ENCODE results near the gene ADAM12. TPM values are rescaled to one million over a fixed set of nuclear protein-coding genes. Genes with fewer than 3 reads are reported as not detected.
"Not testable (repeated sequence)": the region's sequence is repeated elsewhere in the genome, so short reads cannot be mapped to it uniquely, and the experiment has no call there.

ADAM12 gene
- total RNA-seq, 2 donors from 2014 or later: 0.14 to 1.9 TPM

DNA sequence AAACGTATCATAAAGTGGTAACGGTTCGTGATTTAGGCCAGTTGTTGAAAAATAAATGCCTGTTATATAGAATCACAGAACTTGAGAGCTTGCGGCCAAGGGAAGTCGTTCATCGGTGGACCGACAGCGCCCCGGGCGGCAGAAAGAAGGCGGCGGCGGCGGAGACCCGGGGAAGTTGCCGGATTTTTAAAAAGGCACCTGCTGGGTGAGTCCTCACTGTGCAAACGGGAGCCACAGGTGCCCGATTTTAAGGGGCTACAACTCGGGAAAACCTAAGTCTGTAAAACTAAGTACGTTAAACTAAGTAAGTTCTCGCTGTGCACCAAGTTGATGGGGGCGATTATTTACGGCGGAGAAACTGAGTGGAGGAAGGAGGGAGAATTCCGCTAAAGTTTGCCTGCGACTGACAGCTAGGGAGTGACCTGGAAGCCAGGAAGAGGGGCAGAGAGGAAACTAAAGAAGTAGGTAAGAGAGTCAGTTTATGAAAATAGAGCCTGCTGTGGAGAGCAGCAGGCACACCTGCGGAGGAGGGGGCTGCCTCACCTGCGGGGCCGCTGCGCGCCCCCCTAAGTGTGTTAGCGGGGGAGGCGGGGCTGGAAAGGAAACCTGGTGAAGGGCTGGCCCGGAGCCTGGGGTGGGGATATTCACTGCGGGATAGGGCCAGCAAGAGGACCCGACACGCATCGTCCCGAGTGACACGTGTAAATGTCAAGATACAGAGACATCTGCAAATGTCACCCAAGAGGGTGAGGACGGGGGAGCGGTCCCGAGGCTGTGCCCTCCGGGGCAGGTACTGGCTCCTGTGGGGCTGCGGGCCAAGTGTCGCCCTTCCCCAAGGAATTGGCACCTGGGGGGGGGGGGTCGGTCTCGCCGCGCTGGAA lies 996 bp downstream of the ADAM12 start:
- DNase-seq (ENCODE audit: low spot score): peak; percentile 58
- 1% methylated on average over 50 of the region's 50 CpGs for WGBS
- H3K4me1 ChIP-seq (replicated peaks): no peaks in the 10 kb centered on the region
- intact Hi-C loops (cut with DNase I): loop anchor here (5.0 kb wide), 1 partner anchor 405 kb away; no protein-coding TSS in a partner anchor
- no peak overlapping the region for H3K27ac ChIP-seq
- H3K36me3 ChIP-seq: no peaks in the 10 kb centered on the region
- H3K9me3 ChIP-seq: no peaks in the 10 kb centered on the region
- H3K4me3 ChIP-seq: peak overlapping the region; percentile 33 to 41
- H3K27me3 ChIP-seq (replicated peaks; ENCODE audit: insufficient read depth): no peaks in the 10 kb centered on the region
- TF ChIP-seq POLR2A (IDR thresholded peaks at IDR 0.05) (no peak), CTCF (IDR thresholded peaks at IDR 0.05) (peak; percentile 33 to 77 (median 64))

DNA sequence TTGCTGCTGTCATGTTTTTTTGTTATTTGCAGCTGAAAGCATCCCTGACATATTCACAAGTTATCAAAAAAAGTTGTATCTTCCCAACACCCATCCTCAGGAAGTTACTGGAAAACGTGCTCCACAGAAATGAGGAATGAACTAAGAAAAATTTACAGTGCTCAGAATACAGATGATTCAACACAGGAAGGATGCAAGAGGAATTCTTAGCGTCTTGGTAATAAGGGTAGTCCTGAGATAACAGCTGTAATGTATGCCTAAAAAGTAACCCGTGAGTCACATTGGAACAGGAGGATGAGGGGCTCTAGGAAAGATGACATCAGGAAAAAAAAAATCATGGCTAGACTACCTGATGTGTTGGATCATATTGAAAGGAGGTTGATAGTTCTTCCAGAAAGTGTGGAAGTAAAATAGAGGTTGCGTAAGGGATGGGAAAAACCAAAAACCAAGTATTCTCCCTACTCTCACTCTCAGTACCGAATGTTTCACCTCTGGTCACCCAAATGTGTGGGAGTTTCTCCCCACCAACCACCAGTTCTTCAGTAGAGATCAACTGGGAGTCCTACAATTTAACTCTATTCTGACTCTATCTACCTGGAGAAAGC lies 3.9 kb downstream of the ADAM12 start:
- no peaks in the 10 kb centered on the region for H3K4me1 ChIP-seq (replicated peaks)
- no peak overlapping the region for H3K4me3 ChIP-seq
- WGBS: 83% methylated on average over 5 of the region's 5 CpGs
- intact Hi-C loops (cut with DNase I): no loop called here
- no peak for DNase-seq (ENCODE audit: low spot score)
- no peak overlapping the region for H3K27ac ChIP-seq
- H3K27me3 ChIP-seq (replicated peaks; ENCODE audit: insufficient read depth): no peaks in the 10 kb centered on the region
- no peak for TF ChIP-seq CTCF (IDR thresholded peaks at IDR 0.05)
- TF ChIP-seq POLR2A (IDR thresholded peaks at IDR 0.05): no peak
- TF ChIP-seq POLR2AphosphoS5 (IDR thresholded peaks at IDR 0.05): no peak
- no peaks in the 10 kb centered on the region for H3K9me3 ChIP-seq
- no peaks in the 10 kb centered on the region for H3K36me3 ChIP-seq

- 60% methylated on average over 7 of the region's 7 CpGs for WGBS
- TF ChIP-seq POLR2A (IDR thresholded peaks at IDR 0.05): no peak
- TF ChIP-seq CTCF (IDR thresholded peaks at IDR 0.05): no peak
- no peak for TF ChIP-seq POLR2AphosphoS5 (IDR thresholded peaks at IDR 0.05)
- no peaks in the 10 kb centered on the region for H3K9me3 ChIP-seq
- no peak overlapping the region for H3K4me3 ChIP-seq
- H3K36me3 ChIP-seq: no peaks in the 10 kb centered on the region
- no peaks in the 10 kb centered on the region for H3K27me3 ChIP-seq (replicated peaks; ENCODE audit: insufficient read depth)
- intact Hi-C loops (cut with DNase I): no loop called here
- H3K4me1 ChIP-seq (replicated peaks): no peaks in the 10 kb centered on the region
- DNase-seq (ENCODE audit: low spot score): no peak
- no peak overlapping the region for H3K27ac ChIP-seq
Observed at GRCh38 chr10:126380352-126381076, 7.8 kb downstream of the ADAM12 start.

DNA sequence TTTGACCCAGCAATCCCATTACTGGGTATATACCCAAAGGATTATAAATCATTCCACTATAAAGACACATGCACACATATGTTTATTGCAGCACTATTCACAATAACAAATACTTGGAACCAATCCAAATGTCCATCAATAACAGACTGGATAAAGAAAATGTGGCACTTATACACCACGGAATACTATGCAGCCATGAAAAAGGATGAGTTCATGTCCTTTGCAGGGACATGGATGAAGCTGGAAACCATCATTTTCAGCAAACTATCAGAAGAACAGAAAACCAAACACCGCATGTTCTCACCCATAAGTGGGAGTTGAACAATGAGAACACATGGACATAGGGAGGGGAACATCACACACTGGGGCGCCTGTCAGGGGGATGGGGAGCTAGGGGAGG lies 9.1 kb downstream of the ADAM12 start:
- H3K36me3 ChIP-seq; H3K27ac ChIP-seq; H3K27me3 ChIP-seq (replicated peaks; ENCODE audit: insufficient read depth); H3K9me3 ChIP-seq; DNase-seq (ENCODE audit: low spot score); intact Hi-C loops (cut with DNase I); H3K4me1 ChIP-seq (replicated peaks); H3K4me3 ChIP-seq: not testable (repeated sequence)
- WGBS: 78% methylated on average over 3 of the region's 3 CpGs

GRCh38 chr10:126376956-126377355 lies 11.3 kb downstream of the ADAM12 start:
- H3K4me3 ChIP-seq: no peak overlapping the region
- no peaks in the 10 kb centered on the region for H3K27me3 ChIP-seq (replicated peaks; ENCODE audit: insufficient read depth)
- H3K36me3 ChIP-seq: no peaks in the 10 kb centered on the region
- intact Hi-C loops (cut with DNase I): no loop called here
- TF ChIP-seq POLR2AphosphoS5 (IDR thresholded peaks at IDR 0.05): no peak
- TF ChIP-seq POLR2A (IDR thresholded peaks at IDR 0.05): no peak
- TF ChIP-seq CTCF (IDR thresholded peaks at IDR 0.05): no peak
- WGBS: 70% methylated on average over 2 of the region's 2 CpGs
- H3K9me3 ChIP-seq: no peaks in the 10 kb centered on the region
- DNase-seq (ENCODE audit: low spot score): no peak
- no peak overlapping the region for H3K27ac ChIP-seq
- H3K4me1 ChIP-seq (replicated peaks): no peaks in the 10 kb centered on the region

Measured in prostate gland (tissue), 2 donors.